GM18507 (cell line): ENCODE measurements around the gene PHF21A.

Experiments
- DNase-seq: peaks from one replicate; pipeline ENCODE4 v3.0.0; 2011; ENCODE audit warnings: low read depth; ENCODE audit not compliant: insufficient read length; ENCODE audit errors: extremely low spot score
- FAIRE-seq: peaks from 2 replicates; lab custom pipeline; 2011; peaks lifted over from hg19 to GRCh38; lab: Jason Lieb, UNC

Gene PHF21A

DNA sequence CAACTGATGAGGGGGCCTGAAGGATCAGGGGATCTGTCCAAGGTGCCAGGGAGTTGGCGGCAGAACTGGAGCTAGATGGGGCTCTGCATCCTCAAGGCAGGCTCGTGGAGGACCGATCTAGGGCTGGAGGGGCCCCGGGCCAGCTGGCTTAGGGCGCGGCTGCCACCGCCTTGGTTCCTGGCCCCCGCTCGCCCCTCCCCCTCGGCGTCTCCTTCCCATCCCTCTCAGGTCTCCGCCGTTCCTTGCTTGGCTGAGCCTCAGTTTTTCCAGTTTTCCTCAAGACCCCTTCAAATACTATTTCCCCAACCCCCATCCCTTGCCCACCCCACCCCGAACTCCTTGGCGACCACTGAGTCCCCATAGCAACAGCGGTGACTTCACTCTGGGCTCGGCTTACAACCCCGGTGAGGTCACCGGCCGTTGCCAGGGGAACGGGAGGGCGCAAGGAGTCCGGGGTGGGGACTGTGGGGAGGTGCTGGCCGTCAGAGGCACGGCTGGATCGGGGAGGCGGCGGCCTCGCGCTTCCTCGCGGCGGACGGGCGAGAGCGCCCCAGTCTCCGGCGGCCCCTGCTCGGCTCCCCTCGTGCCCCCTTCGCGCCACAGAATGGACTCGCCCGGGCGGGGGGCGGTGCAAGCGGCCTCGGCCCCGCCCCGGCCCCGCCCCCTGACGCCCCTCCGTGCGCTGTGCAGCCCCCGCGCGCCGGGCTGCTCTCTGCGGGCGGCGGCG lies 221.6 kb downstream of the PHF21A start:
- FAIRE-seq (no peak), DNase-seq (peak; percentile 38)

DNA sequence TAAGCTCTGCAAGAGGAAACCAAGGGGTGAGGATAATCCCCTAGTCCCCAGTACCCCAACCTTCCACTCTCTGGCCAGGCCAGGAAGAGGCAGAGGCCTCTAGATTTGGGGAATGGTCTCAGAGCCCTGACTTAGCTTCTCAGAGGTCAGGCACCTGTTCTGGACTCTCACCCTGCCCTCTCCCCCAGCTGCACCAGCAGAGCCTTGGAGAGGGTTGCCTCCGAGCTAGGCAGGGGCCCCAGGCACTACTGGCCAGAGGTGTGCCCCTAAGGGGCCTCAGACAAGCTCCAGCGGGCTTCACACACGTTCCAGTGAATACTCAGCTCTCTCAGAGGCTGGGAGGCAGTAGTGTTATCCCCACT lies 222.2 kb downstream of the PHF21A start:
- DNase-seq = no peak
- no peak for FAIRE-seq

DNA sequence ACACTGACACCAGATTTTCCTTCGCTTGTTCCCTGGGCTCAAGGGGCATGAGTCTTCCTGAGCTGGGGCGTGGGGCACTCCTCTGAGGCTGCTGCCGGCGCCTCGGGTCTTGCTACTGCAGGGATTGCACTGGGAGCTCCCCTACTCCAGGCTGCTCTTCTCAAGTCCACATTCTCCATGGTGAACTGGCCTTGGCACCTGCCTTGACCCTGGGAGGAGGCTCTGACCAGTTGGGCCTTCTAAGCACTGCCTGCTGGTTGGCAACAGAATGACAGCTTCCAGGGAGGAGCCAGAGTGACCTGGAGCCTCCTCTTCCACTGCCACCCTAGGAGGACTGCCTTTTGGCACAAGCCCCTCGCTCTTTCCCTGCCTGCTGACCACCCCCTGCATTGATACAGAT lies 223.7 kb downstream of the PHF21A start:
- FAIRE-seq (no peak), DNase-seq (no peak)

DNA sequence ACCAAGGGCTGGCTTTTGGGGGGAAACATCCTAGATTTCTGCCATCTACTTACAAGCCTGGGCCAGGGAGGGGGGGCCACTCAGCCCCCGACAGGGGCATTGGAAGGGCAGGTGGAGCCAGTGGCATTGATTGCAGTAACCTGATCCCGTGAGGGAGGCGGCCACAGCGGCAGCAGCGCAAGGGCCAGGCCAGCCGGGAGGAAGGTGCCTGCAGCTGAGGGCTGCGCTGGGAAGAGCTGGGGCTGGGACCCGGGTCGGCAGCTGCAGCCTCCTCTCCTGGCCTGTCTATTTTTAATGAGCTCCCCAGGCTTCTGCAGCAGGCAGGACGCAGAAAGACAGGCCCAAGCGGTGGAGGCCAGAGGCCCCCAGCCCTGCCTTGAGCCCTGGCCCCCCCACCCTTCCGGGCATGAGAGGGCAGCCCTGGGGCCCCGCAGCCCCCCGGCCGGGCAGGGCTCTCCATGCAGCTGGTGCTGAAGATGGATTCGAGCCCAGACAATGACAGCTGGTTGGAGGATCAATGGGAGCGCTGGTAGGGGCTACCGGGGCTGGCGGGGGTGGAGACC lies 224.8 kb downstream of the PHF21A start:
- FAIRE-seq = no peak
- no peak for DNase-seq

- FAIRE-seq = no peak
- DNase-seq = no peak
These were observed 225.5 kb downstream of the PHF21A start for GRCh38 chr11:45895553-45896259.

- no peak for DNase-seq
- FAIRE-seq = no peak
These were observed 226.6 kb downstream of the PHF21A start for GRCh38 chr11:45894555-45895247.

GRCh38 chr11:45892856-45893255 lies 228.4 kb downstream of the PHF21A start:
- DNase-seq (no peak), FAIRE-seq (no peak)

GRCh38 chr11:45890886-45891550 lies 230.2 kb downstream of the PHF21A start:
- no peak for DNase-seq
- FAIRE-seq = no peak

GRCh38 chr11:45889966-45890365 lies 231.3 kb downstream of the PHF21A start:
- FAIRE-seq (no peak), DNase-seq (no peak)

DNA sequence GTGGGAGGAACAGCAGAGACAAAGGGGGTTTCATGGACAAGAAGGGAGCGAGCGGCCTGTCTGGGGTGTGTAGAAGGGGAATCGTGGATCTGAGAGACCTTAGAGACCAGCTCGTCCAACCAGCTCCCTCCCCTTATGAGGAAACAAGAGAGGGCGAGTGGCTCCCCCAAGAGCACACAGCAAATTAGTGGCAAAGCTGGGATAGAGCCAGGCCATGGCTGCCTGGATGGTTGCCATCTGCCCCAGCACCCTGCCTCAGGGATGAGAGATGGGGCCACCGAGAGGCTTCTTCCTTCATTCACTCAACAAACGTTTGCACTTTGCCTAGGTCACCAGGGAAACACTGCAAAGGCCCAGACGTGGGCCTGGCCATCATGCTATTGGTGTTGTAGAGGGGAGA lies 231.7 kb downstream of the PHF21A start:
- FAIRE-seq (no peak), DNase-seq (no peak)

- DNase-seq (no peak), FAIRE-seq (no peak)
These were observed 233.7 kb downstream of the PHF21A start for GRCh38 chr11:45887587-45887986.

GRCh38 chr11:45886816-45887520 lies 234.3 kb downstream of the PHF21A start:
- FAIRE-seq = no peak
- no peak for DNase-seq

DNA sequence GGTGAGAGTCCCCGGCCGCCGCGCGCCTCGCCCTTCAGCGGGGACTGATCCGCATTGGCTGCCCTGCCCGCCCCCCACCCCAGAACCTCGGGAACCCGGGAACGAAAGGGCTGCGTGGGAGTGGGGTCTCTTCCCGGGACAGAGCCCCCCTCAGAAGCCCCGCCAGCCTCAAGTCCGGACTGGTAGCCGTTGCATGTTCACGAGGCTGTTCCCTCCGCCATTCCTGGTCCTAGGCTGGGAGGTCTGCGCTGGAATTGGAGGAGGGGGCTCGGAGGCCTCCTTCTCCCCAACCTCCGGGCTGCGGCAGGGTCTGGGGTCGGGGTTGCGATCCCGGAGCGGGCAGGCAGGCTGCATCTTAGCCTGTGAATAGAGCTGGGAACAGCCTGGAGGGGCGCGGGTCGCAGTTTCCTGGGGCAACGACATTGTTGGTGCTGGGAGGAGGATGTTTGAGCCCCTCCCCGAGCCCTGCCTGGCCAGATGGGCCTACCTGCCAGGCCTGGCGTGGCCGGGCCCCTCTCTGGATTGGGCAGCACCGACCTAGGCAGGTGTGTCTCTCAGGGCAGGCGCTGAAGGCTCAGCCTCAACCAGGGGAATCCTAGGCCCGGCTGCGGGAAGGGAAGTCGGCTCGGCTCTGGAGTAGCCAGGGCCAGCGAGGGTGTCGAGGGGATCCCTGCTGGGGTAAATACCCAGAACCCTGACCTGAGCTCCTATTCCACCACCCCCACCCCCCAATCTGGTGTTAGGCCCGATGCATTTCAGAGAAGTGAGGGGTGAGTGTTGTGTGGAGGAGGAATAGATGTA lies 235.1 kb downstream of the PHF21A start:
- no peak for FAIRE-seq

GRCh38 chr11:45885274-45885920 lies 235.9 kb downstream of the PHF21A start, which contains the start of gene MAPK8IP1:
Gene MAPK8IP1, plus strand, starts transcription at chr11:45885651. Its CDS starts 170 bp downstream, at chr11:45885821.
- FAIRE-seq (no peak), DNase-seq (peak; percentile 68)

More for the DNA sequence above, 235.1 kb downstream of the PHF21A start:
- no peak for DNase-seq

- no peak for FAIRE-seq
- DNase-seq = no peak
These were observed 236.6 kb downstream of the PHF21A start for GRCh38 chr11:45884596-45885185.
